Measurements from ENCODE around the gene NNAT. TPM values are rescaled to one million over a fixed set of nuclear protein-coding genes. Genes with fewer than 3 reads are reported as not detected.

The NNAT gene
- total RNA-seq, 1 donor from 2014 or later: 20.3 TPM

DNA sequence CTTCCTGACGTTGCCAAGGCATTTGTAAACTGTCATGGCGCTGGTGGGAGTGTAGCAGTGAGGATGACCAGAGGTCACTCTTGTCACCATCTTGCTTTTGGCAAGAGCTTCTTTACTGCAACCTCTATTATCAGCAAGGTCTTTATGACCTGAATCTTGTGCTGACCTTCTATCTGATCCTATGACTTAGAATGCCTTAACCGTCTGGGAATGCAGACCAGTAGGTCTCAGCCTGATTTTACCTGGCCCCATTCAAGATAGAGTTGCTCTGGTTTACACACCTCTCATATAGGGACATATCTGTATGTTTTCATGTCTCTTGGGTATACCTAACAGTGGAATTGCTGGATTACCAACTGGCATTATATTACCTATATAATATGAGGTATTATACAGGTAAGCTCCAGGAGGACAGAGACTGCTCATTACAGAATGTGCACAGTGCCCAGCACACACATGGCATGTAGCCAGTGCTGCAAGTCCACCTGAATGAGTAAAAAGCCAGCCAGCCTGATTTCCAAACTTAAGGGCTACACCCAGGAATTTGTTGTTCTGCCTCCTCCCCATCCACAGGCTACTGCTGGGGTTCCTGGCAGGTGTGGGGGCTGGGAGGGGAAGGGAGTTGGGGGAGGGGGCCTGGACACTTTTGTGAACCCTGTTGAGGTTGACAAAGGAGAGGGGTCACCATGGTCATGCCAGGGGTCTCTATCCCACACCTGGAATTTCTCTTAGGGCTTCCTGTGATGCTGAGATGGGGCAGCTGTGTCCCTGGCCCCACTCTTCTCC lies 41.8 kb downstream of the NNAT start:
- TF ChIP-seq, protein P1, sequence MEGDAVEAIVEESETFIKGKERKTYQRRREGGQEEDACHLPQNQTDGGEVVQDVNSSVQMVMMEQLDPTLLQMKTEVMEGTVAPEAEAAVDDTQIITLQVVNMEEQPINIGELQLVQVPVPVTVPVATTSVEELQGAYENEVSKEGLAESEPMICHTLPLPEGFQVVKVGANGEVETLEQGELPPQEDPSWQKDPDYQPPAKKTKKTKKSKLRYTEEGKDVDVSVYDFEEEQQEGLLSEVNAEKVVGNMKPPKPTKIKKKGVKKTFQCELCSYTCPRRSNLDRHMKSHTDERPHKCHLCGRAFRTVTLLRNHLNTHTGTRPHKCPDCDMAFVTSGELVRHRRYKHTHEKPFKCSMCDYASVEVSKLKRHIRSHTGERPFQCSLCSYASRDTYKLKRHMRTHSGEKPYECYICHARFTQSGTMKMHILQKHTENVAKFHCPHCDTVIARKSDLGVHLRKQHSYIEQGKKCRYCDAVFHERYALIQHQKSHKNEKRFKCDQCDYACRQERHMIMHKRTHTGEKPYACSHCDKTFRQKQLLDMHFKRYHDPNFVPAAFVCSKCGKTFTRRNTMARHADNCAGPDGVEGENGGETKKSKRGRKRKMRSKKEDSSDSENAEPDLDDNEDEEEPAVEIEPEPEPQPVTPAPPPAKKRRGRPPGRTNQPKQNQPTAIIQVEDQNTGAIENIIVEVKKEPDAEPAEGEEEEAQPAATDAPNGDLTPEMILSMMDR (IDR thresholded peaks at IDR 0.05; ENCODE audit: insufficient read depth, low read length, poor library complexity, severe bottlenecking): no peak
- H3K27me3 ChIP-seq (ENCODE audit: control insufficient read depth, insufficient read depth, low read length): peaks cover 37% of the 10 kb centered on the region
- DNase-seq (ENCODE audit: low read depth): no peak
- no peaks in the 10 kb centered on the region for H3K36me3 ChIP-seq (ENCODE audit: control insufficient read depth, insufficient read depth, low read length)
- no peak overlapping the region for H3K4me3 ChIP-seq (ENCODE audit: low read depth, low read length)

DNA sequence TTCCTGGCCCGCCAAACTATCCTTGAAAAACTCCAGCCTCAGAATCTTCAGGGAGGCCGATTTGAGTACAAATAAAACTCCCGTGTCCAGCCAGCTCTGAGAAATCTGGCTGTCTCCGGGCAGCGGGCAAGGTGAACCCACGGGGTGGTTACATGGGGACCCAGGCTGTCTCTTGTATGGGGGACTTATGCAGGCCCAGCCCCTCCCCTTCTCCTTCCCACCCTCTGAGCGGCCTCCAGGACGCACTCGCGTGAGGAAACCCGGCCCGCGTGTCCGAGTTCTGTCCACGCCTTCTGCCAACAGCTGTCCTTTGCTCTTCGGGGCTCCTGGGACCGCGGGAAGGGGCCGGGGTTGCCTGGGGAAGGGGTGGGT lies 43.0 kb downstream of the NNAT start:
- TF ChIP-seq, protein P1 (IDR thresholded peaks at IDR 0.05; ENCODE audit: insufficient read depth, low read length, poor library complexity, severe bottlenecking): no peak
- H3K27me3 ChIP-seq (ENCODE audit: control insufficient read depth, insufficient read depth, low read length): peaks cover 36% of the 10 kb centered on the region
- DNase-seq (ENCODE audit: low read depth): no peak
- no peak overlapping the region for H3K4me3 ChIP-seq (ENCODE audit: low read depth, low read length)
- H3K36me3 ChIP-seq (ENCODE audit: control insufficient read depth, insufficient read depth, low read length): no peaks in the 10 kb centered on the region

DNA sequence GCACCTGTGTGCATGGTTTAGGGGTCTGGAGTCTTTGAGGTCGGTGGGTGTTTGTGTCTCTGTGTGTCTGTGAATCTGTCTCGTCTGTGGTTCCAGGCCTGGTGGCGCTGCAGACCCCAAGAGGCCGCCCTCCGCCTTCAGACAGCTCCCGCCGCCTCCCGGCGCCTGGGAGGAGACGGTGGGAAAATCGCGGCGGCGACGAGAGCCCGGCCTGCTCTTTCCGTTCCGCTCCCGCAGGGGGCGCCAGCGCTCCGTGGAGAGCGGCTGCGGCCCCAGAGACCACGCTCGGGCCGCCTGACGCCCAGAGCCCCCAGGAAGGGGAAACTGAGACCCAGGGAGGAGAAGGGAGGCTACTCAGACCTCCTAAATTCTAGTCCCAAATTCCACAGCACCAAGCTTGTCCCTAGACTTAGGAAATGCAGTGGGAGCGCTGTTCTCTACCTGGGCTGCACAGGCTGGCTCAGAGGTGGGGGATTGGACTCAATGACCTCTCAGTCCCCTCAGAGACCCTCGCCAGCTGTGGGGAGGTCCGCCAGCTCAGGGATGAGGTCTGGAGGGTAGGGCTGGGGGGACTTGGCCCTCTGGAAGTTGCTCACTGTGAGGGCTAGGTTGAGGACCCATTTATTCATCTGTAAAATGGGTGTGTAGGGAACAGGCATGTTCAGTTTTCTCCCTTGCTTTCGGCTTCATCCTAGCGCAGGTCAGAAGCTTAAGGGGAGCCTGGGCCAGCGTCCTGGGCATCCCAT lies 43.5 kb downstream of the NNAT start:
- TF ChIP-seq, protein P1 (IDR thresholded peaks at IDR 0.05; ENCODE audit: insufficient read depth, low read length, poor library complexity, severe bottlenecking): peak; percentile 93
- no peak for DNase-seq (ENCODE audit: low read depth)
- Histone ChIP-seq H3K36me3 (ENCODE audit: control insufficient read depth, insufficient read depth, low read length) (no peaks in the 10 kb centered on the region), H3K27me3 (ENCODE audit: control insufficient read depth, insufficient read depth, low read length) (peaks cover 36% of the 10 kb centered on the region), H3K4me3 (ENCODE audit: low read depth, low read length) (no peak overlapping the region)

DNA sequence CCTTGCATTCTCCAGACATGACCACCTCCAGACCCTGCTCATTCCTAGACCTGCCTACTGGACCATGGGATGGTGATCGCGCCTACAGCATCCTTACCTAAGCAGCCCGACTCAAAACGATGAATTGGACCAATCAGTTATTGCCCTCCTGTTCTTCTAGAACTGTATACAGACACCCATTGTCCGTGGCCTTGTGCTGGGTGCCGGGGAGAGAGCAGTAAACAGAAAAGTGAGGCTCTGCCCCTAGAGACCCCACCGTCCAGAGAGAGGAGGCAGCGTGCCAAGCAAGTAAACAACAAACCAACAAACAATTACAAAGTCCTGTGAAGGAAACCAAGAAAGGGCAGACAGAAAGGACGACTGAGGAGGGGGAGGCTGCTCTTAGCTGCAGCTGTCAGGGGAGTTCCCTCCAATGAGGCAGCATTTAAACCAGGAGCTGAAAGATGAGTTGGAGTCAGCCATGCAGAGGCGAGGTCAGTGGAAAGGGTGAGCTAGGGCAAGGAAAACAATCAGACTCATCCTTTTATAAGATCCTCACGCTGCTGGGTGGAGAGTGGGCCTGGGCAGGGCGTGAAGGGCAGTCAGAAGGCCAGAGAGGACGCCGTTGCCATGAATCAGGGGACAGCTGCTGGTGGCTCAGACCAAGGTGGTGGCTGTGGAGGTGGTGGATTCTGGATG lies 44.2 kb downstream of the NNAT start:
- TF ChIP-seq, protein P1 (IDR thresholded peaks at IDR 0.05; ENCODE audit: insufficient read depth, low read length, poor library complexity, severe bottlenecking): no peak

DNA sequence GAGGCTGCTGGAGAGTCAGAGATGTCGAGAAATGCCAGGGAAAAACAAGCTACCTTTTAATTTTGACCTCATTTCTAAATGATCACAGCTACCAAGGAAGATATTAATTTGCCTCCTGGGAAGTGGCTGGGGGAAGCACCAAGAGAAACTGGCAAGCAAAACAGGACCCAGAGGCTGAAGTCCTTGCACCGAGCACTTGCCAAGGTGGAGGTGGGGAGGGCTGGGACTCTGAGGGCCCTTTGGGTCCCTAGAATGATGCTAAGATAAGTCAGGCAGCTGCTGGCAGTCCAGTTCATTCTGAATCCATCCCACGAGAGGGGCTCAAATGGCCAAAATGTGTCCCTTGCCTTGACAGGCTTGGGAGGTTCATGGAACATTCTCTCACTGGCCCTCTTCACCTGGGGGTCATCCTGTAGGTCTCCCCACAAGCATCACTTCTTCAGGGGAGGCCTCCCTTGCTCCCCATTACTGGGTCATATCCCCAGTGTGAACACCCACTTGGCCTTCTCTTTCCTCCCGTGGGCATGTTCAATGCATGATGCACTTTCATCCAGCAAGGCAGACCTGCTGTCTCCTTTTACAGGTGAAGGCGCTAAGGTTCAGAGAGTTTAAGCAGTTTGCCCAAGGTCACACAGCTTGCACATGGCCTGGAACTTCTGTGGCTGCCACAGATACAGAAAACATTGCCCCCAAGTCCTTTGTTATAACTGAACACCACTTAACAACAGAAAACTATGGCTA lies 45.7 kb downstream of the NNAT start:
- Histone ChIP-seq H3K4me3 (ENCODE audit: low read depth, low read length) (no peak overlapping the region), H3K27me3 (ENCODE audit: control insufficient read depth, insufficient read depth, low read length) (peaks cover 34% of the 10 kb centered on the region), H3K36me3 (ENCODE audit: control insufficient read depth, insufficient read depth, low read length) (no peaks in the 10 kb centered on the region)
- TF ChIP-seq, protein P1 (IDR thresholded peaks at IDR 0.05; ENCODE audit: insufficient read depth, low read length, poor library complexity, severe bottlenecking): no peak
- DNase-seq (ENCODE audit: low read depth): no peak

More for the DNA sequence above, 44.2 kb downstream of the NNAT start:
- DNase-seq (ENCODE audit: low read depth): no peak
- Histone ChIP-seq H3K4me3 (ENCODE audit: low read depth, low read length) (no peak overlapping the region), H3K27me3 (ENCODE audit: control insufficient read depth, insufficient read depth, low read length) (peaks cover 34% of the 10 kb centered on the region), H3K36me3 (ENCODE audit: control insufficient read depth, insufficient read depth, low read length) (no peaks in the 10 kb centered on the region)

Data from kidney epithelial cell (primary cell).